NAMALWA (cell line): ENCODE measurements around the gene SHISA5.

Experiments used
- DNase-seq: peaks from one replicate; pipeline ENCODE4 v3.0.0-alpha.2; 2015; ENCODE audit warnings: low spot score

Gene SHISA5

DNA sequence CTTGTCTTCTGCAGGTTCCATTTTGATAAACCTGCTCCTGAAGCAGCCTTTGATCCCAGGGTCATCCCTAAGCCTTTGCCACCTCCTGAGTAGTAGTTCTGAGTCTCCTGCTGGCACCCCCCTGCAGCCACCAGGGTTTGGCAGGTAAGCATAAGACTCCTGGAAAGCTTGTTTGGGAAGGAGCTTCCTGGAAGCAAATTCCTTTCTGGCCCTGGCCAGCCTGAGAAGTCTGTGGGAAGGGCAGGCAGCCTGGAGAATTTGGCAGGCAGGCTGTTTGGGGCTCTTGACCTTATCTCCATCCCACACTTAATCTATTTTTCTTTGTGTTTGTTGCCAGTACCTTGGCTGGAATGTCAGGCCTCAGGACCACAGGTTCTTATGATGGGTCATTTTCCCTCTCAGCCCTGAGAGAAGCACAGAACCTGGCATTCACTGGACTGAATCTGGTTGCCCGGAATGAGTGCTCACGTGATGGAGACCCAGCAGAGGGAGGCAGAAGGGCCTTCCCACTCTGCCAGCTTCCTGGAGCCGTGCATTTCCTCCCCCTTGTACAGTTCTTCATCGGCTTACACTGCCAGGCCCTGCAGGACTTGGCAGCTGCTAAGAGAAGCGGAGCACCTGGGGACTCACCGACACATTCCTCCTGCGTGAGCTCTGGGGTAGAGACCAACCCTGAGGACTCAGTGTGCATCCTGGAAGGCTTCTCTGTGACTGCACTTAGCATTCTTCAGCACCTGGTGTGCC lies 44.0 kb downstream of the SHISA5 start:
- DNase-seq, result no peak

DNA sequence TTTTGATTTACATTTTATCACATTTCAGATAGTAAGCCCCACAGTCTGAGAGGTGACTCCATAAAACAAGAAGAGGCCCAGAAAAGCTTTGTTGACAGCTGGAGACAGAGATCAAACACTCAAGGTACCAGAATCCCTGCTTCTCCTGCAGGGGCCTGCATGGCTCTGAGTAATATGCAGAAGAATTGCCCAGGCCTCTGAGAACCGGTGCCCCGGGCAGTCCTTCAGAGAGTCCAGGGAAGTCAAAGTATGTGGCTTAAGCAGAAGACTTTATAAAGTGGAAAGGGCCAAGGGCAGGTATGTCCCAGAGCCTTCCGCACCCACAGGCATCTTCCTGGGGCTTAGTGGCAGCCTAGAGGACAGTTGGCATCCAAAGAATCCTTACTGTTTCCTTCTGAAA lies 44.6 kb downstream of the SHISA5 start:
- no peak for DNase-seq

DNA sequence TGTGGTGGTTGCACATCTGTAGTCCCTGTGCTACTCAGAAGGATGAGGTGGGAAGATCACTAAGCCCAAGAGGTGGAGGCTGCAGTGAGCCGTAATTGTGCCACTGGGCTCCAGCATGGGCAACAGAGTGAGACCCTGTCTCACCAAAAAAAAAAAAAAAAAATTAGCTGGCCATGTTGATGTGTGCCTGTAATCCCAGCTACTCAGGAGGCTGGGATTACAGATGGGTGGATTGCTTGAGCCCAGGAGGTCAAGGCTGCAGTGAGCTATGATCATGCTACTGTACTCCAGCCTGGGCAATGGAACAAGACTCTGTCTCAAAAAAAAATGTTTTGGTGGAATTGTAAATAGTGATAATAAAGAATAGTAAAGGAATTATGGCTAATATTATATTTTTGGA lies 47.5 kb downstream of the SHISA5 start:
- DNase-seq, result no peak

DNA sequence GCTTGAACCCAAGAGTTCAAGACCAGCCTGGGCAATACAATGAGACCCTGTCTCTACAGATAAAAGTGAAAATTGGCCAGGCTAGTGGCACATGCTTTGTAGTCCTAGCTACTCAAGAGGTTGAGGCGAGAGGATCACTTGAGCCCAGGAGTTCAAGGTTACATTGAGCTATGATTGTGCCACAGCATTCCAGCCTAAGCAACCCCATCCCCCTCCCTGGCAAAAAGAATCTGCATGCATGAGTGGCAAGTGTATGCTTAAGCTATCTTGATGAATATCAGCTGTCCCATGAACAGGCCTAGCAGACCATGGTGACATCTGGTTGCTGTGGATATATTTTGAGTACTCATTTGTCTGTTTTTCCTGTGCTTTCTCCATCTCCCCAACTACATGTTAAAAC lies 52.7 kb downstream of the SHISA5 start:
- no peak for DNase-seq

DNA sequence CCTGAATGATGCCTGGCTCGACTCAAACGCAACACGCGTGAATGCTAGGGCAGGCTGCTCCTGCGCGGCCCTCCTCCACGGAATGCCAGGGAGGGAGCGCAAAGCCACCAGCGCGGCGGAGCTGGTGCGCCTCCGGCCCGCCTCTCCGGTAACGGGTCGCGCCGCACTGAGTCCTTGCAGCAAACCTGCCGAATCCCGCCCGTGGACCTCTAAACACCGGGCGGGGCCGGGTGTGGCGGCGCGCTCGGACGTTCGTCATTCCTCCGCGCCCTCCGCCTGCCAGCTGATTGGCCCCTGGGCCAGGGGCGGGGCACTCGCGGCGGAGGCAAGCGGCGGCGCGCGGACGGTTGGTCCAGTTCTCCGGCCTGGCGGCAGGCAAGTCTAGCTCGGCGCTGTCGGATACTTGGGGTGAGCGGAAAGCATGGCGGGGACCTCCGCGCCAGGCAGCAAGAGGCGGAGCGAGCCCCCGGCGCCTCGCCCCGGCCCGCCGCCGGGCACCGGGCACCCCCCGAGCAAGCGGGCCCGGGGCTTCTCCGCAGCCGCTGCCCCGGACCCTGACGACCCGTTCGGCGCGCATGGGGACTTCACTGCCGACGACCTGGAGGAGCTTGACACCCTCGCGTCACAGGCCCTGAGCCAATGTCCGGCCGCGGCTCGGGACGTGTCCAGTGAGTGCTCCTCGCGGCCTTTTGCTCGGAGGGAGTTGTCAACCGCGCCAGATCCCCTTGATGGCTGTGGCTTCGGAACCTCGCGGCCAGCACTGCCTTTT lies 57.4 kb downstream of the SHISA5 start, which contains the start of gene ATRIP:
Gene ATRIP (plus strand): TSS at position 313 of the 769 bp plus-strand sequence. CDS start 109 bp downstream, at position 422.
- DNase-seq, result peak; percentile 76

DNA sequence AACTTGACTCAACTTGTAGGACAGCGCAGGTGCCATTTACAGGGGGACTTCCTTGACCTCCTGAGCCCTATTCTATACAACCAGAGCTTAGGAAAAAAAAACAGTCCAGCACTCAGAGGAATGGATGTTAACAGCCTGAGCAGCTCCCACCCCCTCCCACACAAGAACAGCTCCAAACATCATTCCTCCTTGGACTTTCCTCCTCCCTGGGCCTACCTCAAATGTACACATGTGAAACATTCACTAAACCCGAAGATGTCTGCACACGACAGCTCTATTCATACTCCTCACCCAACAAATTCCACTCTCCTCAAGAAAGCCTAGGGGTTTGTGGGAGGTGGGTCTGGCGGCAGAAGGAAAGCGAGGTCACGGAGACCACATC lies 57.9 kb downstream of the SHISA5 start:
- DNase-seq, result no peak

DNA sequence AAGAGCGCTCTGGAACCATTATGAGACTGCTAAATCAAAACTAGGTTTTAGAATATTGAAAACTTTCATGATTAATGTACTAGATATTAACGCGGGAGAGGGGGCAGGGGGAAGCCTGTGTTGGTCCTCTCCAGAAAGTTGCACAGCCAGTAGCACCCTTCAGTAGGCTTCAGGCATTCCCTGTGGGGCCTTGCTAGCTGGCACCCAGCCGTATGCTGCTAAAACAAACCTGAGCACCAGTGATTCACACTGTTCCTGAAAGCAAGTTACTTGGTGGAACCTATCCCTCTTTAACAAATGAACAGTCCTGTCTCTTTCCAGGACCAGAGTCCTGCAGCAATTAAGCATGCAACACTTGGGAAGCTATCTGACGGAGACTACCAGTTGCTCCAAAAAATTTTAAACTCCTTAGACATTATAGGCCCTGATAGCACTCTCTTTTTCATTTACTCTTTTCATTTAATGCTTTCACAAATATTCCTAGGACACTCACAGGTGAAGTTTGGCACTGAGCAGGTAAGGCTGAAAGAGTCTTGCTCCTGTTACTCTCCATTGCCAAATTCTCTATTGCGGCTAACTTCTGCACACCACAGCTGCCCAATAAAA lies 58.6 kb downstream of the SHISA5 start:
- no peak for DNase-seq

DNA sequence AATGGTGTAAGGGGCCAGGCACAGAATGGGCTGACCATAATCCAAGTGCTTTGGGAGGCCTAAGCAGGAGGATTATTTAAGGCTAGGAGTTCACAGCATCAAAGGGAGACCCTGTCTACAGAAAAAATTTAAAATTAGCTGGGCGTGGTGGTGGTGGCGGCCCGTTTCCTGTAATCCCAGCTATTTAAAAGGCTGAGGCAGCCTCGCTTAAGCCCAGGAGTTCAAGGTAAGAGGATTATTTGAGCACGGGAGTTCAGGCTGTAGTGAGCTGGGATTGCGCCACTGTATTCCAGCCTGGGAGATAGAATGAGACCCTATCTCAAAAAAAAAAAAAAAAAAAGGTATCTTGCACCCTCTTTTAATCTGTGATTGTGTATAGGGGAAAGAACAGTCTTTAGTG lies 62.0 kb downstream of the SHISA5 start:
- DNase-seq, result no peak

DNA sequence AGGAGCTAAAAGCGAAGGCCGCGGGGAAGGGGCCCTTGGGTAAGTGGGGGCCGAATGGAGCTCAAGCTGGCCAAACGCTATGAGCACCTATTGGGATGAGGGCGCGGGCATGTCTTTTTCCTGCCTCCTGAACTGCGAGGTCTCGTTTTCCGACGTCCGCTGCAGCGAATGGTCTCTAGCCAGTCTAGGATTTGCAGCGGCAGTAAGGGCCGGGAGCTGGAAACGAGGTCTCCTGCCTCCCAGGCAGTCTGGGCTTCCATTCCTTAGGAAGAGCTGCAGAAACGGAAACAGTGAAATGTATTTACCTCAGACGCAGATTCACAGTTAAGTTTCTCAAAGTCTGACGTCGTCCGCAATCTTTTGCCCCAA lies 63.4 kb downstream of the SHISA5 start:
- no peak for DNase-seq

DNA sequence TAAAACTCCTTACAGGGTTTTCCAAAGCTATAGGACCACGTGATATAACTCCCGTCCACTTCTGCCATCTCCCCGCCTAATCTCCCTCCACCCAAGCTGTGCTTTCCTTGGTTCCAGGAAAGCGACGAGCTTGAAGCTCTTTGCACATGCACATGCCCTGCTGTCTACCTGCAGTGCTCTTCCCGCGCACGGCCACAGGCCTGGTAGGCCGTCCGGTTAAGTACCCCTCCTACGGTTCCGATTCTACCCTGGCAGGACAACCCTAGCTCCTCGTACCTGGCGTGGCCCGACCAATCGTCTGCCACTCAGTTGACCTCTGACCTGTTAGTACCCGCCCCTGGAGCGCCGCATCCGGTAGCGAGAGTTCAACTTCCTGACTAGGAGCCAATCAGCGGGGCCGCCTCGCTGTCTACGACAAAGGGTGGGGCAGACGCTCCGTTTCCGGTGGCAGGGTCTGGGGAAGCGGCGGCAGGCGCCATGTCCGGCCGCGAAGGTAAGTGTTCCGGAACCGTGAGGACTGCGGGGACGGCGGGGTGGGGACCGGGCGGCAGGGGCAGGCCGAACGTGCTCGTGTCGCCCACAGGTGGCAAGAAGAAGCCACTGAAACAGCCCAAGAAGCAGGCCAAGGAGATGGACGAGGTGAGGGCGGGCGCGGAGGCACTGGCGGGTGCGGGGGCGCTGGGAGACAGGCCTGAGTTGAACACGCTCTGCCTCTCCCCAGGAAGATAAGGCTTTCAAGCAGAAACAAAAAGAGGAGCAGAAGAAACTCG lies 64.0 kb downstream of the SHISA5 start, which contains the start of the genes CCDC51 and TMA7:
Gene CCDC51 (minus strand): TSS at position 300 of the 770 bp plus-strand sequence. CDS start 4,991 bp downstream, outside the sequence.
Gene TMA7 (plus strand): TSS at position 438 of the 770 bp plus-strand sequence. CDS start 40 bp downstream, at position 478.
- peak; percentile 93 for DNase-seq

DNA sequence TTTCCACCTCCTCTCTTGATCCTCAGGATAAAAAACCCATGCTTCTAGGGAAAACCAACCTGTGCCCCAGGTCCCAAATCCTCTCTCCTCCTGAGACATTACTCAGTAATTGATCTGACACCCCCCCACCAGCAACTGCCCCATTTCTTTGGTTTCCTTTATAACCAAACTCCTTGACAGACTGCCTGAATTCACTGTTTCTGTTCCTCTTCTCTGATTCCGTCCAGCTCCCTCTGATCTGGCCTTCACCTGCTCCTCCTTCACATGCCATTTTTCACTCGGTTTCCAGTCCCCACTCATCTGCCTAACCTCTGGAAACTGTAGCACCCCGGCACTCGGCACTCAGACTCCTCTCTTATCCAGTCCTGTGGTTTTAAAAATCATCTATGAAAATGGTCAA lies 66.2 kb downstream of the SHISA5 start:
- DNase-seq, result no peak

DNA sequence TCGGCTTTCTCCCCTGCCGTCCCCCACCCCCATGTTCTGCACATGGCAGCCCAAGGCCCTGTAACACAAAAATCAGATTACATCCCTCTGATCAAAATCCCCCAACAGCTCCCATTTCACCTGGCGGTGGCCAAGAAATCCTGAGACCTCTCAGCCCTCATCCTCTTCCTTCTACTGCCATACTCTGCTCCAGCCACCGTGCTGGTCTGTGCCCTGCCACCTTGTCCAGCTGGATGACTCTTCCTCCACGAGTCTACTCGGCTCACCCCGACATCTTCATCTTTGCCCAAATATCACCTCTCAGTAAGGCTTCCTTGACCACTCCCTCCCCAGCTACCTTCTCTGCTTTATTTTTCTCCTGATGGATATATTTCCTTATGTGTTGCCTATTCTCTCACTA lies 67.1 kb downstream of the SHISA5 start:
- no peak for DNase-seq

DNA sequence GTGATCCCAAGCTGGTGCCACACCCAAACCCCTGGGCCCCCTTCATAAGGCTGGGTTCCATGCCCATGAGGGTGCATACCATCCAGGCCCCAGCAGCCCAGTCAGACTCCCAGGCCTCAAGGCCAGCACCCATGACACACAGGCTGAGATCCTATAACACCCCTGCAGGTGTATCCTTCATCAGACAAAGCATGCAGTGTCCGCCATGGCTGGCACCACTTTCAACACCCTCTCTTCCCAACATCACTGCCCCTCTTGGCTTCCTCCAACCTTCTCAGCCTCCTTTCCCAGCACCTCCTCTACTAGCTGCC lies 67.5 kb downstream of the SHISA5 start:
- DNase-seq, result no peak

DNA sequence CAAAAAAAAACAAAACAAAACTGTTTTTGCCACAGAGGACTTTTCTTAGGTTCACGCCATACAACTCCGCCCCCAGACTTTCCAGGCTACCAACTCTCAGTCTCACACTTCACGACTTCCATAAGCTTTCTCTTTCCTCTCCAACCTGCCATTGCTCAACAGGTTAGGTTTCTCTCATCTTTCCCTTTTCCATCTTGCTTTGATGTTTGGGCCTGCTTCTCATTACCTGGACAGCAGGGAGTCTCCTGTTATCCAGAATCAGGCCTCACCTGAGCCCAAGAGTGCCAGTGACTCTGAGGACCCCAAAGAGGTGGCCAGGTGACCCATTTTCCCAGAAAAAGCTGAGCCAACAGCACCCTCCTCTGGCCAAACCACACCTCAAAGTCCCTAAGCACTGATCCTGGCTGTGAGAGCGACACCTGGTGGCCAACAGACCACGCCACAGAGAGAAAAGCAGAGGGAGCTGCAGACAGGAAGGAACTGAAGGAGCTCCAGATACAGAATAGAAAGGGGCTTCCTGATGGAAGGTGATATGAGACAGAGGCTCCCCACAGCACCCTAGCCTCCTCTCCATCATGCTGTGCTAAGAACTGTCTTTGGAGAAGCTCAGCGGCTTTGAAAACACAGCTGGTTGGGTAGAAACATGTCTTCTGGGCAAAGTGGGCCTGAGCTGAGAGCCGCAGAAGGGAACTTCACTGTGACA lies 68.0 kb downstream of the SHISA5 start:
- DNase-seq, result peak; percentile 84

DNA sequence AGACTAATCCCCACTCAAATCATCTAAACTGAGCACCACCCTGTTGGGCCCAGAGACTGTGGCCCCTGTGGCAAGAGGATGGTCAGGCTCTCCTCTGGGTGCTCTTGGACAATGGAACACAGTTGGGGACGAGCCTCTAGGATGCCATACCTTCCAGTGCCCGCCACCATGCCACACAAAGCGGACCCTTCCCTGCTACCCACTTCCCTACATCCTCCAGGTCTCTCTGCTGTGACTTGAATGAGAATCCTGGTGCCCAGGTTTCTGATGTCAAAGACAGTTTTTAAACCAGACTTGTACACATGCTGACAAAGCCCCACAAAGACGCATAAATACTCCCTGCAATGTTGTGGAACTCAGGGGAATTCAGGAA lies 68.8 kb downstream of the SHISA5 start:
- DNase-seq, result no peak

DNA sequence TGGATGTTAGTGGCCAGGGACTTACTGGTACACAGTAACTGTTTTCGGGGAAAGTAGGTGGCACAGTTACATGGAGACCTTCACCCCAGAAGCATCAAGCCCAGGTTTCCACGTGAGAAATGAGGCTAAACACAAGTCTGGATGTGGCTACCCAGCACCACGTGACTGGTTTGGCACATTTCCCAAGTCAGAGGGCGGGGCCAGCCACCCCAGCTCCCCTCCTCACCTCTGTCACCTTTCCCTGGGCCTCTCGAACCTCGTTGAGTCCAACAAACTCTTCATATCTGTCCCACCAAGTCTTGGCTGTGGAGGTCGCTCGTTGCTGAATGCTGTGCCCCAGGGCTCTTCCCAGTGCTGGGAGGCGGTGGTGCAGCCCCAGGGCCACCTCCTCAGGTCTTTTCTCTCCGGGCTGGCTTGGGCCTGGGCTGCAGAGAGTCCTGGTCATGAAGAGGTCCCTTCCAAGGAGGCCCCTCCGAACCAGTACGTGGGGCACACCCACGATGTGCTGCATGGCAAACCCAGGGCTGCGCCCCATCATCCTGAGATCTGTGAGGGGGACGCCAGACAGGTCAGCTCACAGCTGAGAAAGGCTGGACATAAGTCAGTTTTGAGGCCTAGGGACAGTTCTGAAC lies 69.3 kb downstream of the SHISA5 start:
- no peak for DNase-seq

DNA sequence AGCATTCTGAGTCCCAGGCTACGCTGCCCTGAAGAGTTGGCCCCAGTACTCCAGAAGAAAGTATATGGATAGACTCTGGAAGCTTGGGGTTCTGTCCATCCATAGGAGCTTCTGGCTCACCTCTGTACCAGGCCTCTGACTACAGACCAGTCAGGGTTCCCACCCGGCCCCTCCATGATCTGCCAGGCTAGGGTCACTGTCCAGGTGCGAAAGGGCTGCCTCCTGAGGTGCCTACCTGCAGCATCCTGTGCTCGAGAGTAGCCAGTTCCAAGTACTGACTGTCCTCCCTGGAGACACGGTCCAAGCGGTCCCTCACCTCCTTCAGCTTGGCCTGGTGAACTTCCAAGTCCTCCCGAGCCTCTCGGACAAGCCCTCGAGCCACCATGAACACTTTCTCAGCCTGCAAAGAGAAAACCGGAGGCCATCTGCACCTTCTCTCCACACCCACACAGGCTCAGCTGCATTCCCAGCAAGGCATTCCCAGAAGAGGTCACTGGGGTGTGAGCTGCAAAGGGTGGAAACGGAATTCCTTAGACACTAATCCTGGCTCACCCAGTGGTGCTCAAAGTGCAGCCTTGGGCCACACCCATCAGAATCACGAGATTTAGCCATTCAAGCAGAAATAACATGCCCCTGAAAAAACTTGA lies 70.4 kb downstream of the SHISA5 start:
- no peak for DNase-seq

DNA sequence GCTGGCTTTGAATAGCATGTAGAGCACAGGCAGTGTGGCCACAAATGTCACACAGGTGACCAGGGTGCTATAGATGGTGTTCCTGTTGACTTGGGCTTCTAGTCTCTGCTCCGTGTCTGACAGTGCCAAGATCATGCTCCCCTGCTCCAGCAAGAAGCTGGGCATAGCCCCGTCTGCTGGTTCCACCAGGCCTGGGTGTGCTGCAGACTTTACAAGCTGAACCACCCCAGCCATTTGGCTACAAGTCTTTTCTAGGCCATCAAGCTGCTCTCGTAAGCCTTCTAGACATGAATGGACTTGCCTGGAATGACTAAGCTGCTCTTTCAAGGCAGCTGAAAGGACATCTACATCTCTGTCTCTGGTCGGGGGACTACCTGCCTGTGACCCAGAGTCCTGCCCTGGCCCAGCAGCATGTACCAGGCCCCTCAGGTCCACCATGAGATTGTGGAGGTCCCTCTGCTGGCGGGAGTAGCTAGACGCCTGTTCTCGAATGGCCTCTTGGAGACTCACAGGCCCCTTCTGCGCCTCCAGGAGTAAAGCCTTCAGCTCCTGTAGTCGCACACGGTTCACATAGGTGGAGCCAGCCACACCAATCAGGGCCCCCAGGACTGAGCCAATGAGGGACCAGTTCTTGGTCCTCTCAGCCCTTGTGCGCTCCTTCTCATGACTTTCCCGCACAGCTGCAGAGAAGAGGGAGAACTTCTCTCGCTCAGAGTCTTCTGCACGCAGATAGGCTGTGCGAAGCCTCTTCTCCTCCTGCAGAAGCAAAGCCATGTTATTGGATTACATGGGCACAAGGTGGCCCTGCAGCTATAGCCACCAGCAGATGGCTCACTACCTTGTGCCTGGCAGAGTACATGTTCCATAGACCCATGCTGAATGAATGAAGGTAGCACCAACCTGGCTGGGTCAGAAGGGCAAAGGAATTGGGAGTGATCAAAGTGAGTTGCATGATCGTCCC lies 71.3 kb downstream of the SHISA5 start:
- peak; percentile 14 for DNase-seq

DNA sequence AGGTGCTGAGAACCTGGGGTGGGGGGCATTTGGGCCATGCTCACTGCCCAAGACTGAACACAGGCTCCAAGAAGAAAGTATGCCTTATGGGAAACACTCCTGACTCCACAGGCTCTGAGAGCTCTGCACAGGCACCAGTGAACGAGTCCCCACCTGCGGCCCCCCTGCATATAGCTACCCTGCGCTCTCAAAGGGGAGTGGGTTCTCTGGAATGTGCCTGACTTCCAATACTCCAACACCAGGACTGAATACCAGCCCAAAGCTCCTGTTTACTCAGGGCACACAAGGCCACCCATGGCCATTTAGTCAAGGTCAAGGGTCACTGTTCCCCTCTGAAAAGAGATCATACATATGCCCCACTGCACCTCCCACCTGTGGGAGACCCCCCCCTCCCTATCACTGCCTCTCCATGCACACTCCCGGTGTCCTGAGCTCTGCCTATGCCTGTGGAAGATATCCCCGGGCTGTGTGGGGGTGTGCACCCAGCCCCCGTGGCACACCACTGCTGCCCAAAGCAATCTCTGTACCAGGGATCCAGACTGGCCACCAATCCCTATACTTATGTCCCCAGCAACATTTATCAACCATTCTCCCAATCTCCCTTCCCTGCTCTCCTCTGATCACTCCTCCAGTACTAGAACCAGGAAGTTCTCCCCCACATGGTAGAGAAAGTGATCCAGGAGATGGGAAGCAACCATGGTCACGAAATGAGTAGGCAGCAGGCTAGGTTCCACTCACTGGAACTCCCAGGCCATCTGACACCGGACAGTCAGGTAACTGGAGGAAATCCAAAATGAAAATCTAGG lies 72.5 kb downstream of the SHISA5 start:
- no peak for DNase-seq
